Body of pancreas (tissue), 4 donors: Measurements from ENCODE around the gene GNB3.

Experiments used
- CTCF ChIP-seq, 7 experiments: fragments of 450-650 bp in 4 of 7; fragments of 200-600 bp in 3 of 7; sonication (generic) in 3 of 7; IDR thresholded peaks; one replicate each; pipeline ENCODE4 v1.5.1; 2016 to 2019; ENCODE audit warnings: antibody characterized with exemption in 7 of 7
- POLR2A ChIP-seq, 3 donors: fragments of 450-650 bp; IDR thresholded peaks; one replicate each; pipeline ENCODE4 v1.6.1; 2016; ENCODE audit warnings: antibody characterized with exemption in 3 of 3, mild to moderate bottlenecking in 2 of 3

- no peak for TF ChIP-seq CTCF (IDR thresholded peaks at IDR 0.05)
- no peak for TF ChIP-seq POLR2A (IDR thresholded peaks at IDR 0.05)
These were observed 43.0 kb downstream of the GNB3 start for GRCh38 chr12:6883683-6884082.
